Activated naive CD4-positive, alpha-beta T cell treated with anti-CD3 and anti-CD28 coated beads, Interleukin-2, amount 50 U/mL, for 24 hours (primary cell): ENCODE measurements around the gene CEP170B.

Source experiments
- H3K27ac Mint-ChIP-seq: one replicate; pipeline ENCODE4 v1.8.0; 2021; ENCODE audit warnings: mild to moderate bottlenecking, mixed read lengths
- H3K27me3 Mint-ChIP-seq: one replicate; pipeline ENCODE4 v1.8.0; 2021; ENCODE audit warnings: mixed read lengths
- H3K36me3 Mint-ChIP-seq: one replicate; pipeline ENCODE4 v1.8.0; 2021; ENCODE audit warnings: mixed read lengths
- H3K4me1 Mint-ChIP-seq: one replicate; pipeline ENCODE4 v1.8.0; 2021; ENCODE audit warnings: mixed read lengths
- H3K4me3 Mint-ChIP-seq: one replicate; pipeline ENCODE4 v1.8.0; 2021; ENCODE audit warnings: mild to moderate bottlenecking, mixed read lengths
- H3K9me3 Mint-ChIP-seq: one replicate; pipeline ENCODE4 v1.8.0; 2021; ENCODE audit warnings: mixed read lengths

Gene CEP170B

GRCh38 chr14:104871145-104871655 is 6.1 kb downstream of the CEP170B start:
- Mint-ChIP-seq H3K9me3 (no peaks in the 10 kb centered on the region), H3K4me1 (peaks cover 13% of the 10 kb centered on the region), H3K27me3 (no peaks in the 10 kb centered on the region), H3K27ac (no peak overlapping the region), H3K4me3 (no peak overlapping the region), H3K36me3 (no peaks in the 10 kb centered on the region)

- H3K4me1 Mint-ChIP-seq: peaks cover 12% of the 10 kb centered on the region
- no peak overlapping the region for H3K27ac Mint-ChIP-seq
- no peaks in the 10 kb centered on the region for H3K27me3 Mint-ChIP-seq
- no peaks in the 10 kb centered on the region for H3K36me3 Mint-ChIP-seq
- no peak overlapping the region for H3K4me3 Mint-ChIP-seq
- H3K9me3 Mint-ChIP-seq: no peaks in the 10 kb centered on the region
These were observed 6.8 kb downstream of the CEP170B start for GRCh38 chr14:104871656-104872468.

GRCh38 chr14:104872469-104873341 is 7.6 kb downstream of the CEP170B start:
- no peak overlapping the region for H3K27ac Mint-ChIP-seq
- peaks cover 7% of the 10 kb centered on the region for H3K4me1 Mint-ChIP-seq
- no peaks in the 10 kb centered on the region for H3K27me3 Mint-ChIP-seq
- no peak overlapping the region for H3K4me3 Mint-ChIP-seq
- no peaks in the 10 kb centered on the region for H3K9me3 Mint-ChIP-seq
- H3K36me3 Mint-ChIP-seq: no peaks in the 10 kb centered on the region

GRCh38 chr14:104873380-104874055 is 8.4 kb downstream of the CEP170B start:
- peaks cover 7% of the 10 kb centered on the region for H3K4me1 Mint-ChIP-seq
- H3K27me3 Mint-ChIP-seq: no peaks in the 10 kb centered on the region
- no peaks in the 10 kb centered on the region for H3K36me3 Mint-ChIP-seq
- H3K27ac Mint-ChIP-seq: no peak overlapping the region
- no peak overlapping the region for H3K4me3 Mint-ChIP-seq
- H3K9me3 Mint-ChIP-seq: no peaks in the 10 kb centered on the region

- no peaks in the 10 kb centered on the region for H3K27me3 Mint-ChIP-seq
- no peak overlapping the region for H3K4me3 Mint-ChIP-seq
- no peaks in the 10 kb centered on the region for H3K36me3 Mint-ChIP-seq
- no peak overlapping the region for H3K27ac Mint-ChIP-seq
- H3K4me1 Mint-ChIP-seq: peaks cover 7% of the 10 kb centered on the region
- H3K9me3 Mint-ChIP-seq: no peaks in the 10 kb centered on the region
These were observed 9.1 kb downstream of the CEP170B start for GRCh38 chr14:104874110-104874531.

- no peak overlapping the region for H3K4me3 Mint-ChIP-seq
- H3K4me1 Mint-ChIP-seq: peaks cover 7% of the 10 kb centered on the region
- H3K27me3 Mint-ChIP-seq: no peaks in the 10 kb centered on the region
- H3K36me3 Mint-ChIP-seq: no peaks in the 10 kb centered on the region
- H3K9me3 Mint-ChIP-seq: no peaks in the 10 kb centered on the region
- H3K27ac Mint-ChIP-seq: no peak overlapping the region
These were observed 9.7 kb downstream of the CEP170B start for GRCh38 chr14:104874571-104875411.

- Mint-ChIP-seq H3K36me3 (no peaks in the 10 kb centered on the region), H3K4me1 (peaks cover 7% of the 10 kb centered on the region), H3K4me3 (no peak overlapping the region), H3K27ac (no peak overlapping the region), H3K27me3 (no peaks in the 10 kb centered on the region), H3K9me3 (no peaks in the 10 kb centered on the region)
These were observed 10.3 kb downstream of the CEP170B start for GRCh38 chr14:104875412-104875751.

GRCh38 chr14:104875811-104876210 is 10.7 kb downstream of the CEP170B start:
- Mint-ChIP-seq H3K27me3 (no peaks in the 10 kb centered on the region), H3K27ac (no peak overlapping the region), H3K4me3 (no peak overlapping the region), H3K9me3 (no peaks in the 10 kb centered on the region), H3K36me3 (no peaks in the 10 kb centered on the region), H3K4me1 (peaks cover 7% of the 10 kb centered on the region)

- no peak overlapping the region for H3K27ac Mint-ChIP-seq
- peaks cover 7% of the 10 kb centered on the region for H3K4me1 Mint-ChIP-seq
- H3K4me3 Mint-ChIP-seq: no peak overlapping the region
- H3K27me3 Mint-ChIP-seq: no peaks in the 10 kb centered on the region
- no peaks in the 10 kb centered on the region for H3K36me3 Mint-ChIP-seq
- no peaks in the 10 kb centered on the region for H3K9me3 Mint-ChIP-seq
These were observed 11.2 kb downstream of the CEP170B start for GRCh38 chr14:104876251-104876699.

- H3K36me3 Mint-ChIP-seq: no peaks in the 10 kb centered on the region
- no peaks in the 10 kb centered on the region for H3K27me3 Mint-ChIP-seq
- H3K9me3 Mint-ChIP-seq: no peaks in the 10 kb centered on the region
- H3K27ac Mint-ChIP-seq: no peak overlapping the region
- H3K4me3 Mint-ChIP-seq: no peak overlapping the region
- peaks cover 7% of the 10 kb centered on the region for H3K4me1 Mint-ChIP-seq
These were observed 12.2 kb downstream of the CEP170B start for GRCh38 chr14:104877066-104877805.

- H3K36me3 Mint-ChIP-seq: no peaks in the 10 kb centered on the region
- H3K4me1 Mint-ChIP-seq: no peaks in the 10 kb centered on the region
- no peak overlapping the region for H3K27ac Mint-ChIP-seq
- no peaks in the 10 kb centered on the region for H3K9me3 Mint-ChIP-seq
- H3K4me3 Mint-ChIP-seq: no peak overlapping the region
- H3K27me3 Mint-ChIP-seq: no peaks in the 10 kb centered on the region
These were observed 12.9 kb downstream of the CEP170B start for GRCh38 chr14:104877806-104878550.

GRCh38 chr14:104878582-104878981 is 13.5 kb downstream of the CEP170B start:
- Mint-ChIP-seq H3K4me1 (no peaks in the 10 kb centered on the region), H3K4me3 (no peak overlapping the region), H3K27me3 (no peaks in the 10 kb centered on the region), H3K9me3 (no peaks in the 10 kb centered on the region), H3K27ac (no peak overlapping the region), H3K36me3 (no peaks in the 10 kb centered on the region)

- H3K27ac Mint-ChIP-seq: no peak overlapping the region
- H3K36me3 Mint-ChIP-seq: no peaks in the 10 kb centered on the region
- no peak overlapping the region for H3K4me3 Mint-ChIP-seq
- H3K9me3 Mint-ChIP-seq: no peaks in the 10 kb centered on the region
- H3K27me3 Mint-ChIP-seq: no peaks in the 10 kb centered on the region
- no peaks in the 10 kb centered on the region for H3K4me1 Mint-ChIP-seq
These were observed 14.3 kb downstream of the CEP170B start for GRCh38 chr14:104879201-104879982.
